Esophagus squamous epithelium (tissue), 4 donors: Measurements from ENCODE around the gene DUSP14.

ENCODE experiments used
- CTCF ChIP-seq, 6 experiments: fragments of 450-650 bp in 4 of 6; fragments of 200-600 bp in 2 of 6; sonication (generic) in 2 of 6; IDR thresholded peaks; one replicate each; pipeline ENCODE4 v1.5.1; 2016 to 2019; ENCODE audit warnings: antibody characterized with exemption in 6 of 6, mild to moderate bottlenecking in 4 of 6, moderate library complexity in 4 of 6
- POLR2A ChIP-seq, 4 donors: fragments of 450-650 bp; IDR thresholded peaks; one replicate each; pipeline ENCODE4 v1.6.1; 2017; ENCODE audit warnings: antibody characterized with exemption in 4 of 4, mild to moderate bottlenecking in 4 of 4, moderate library complexity in 3 of 4

- TF ChIP-seq CTCF (IDR thresholded peaks at IDR 0.05) (no peak), POLR2A (IDR thresholded peaks at IDR 0.05) (no peak)
Observed at GRCh38 chr17:37516127-37516571, 26.5 kb downstream of the DUSP14 start.
